HL-60 (cell line): ENCODE data around the gene CAMSAP2.

Experiments
- GABPA ChIP-seq: IDR thresholded peaks from 2 replicates; pipeline ENCODE4 v1.6.1; 2012; ENCODE audit warnings: low read depth
- POLR2AphosphoS5 ChIP-seq: IDR thresholded peaks from 2 replicates; pipeline ENCODE4 v1.6.1; 2012; ENCODE audit warnings: low read depth
- SPI1 ChIP-seq: IDR thresholded peaks from 2 replicates; pipeline ENCODE4 v1.6.1; 2012; ENCODE audit warnings: low read depth, mild to moderate bottlenecking, borderline replicate concordance
- TF ChIP-seq, protein P1 (sequence below): IDR thresholded peaks from 2 replicates; pipeline ENCODE4 v1.6.1; 2012; ENCODE audit warnings: low read depth; ENCODE audit not compliant: insufficient replicate concordance
- TF ChIP-seq, protein P2 (sequence below): IDR thresholded peaks from one replicate; pipeline ENCODE4 v1.5.1; 2011; ENCODE audit warnings: low read length, control low read depth, inconsistent platforms; ENCODE audit not compliant: insufficient read depth

DNA sequence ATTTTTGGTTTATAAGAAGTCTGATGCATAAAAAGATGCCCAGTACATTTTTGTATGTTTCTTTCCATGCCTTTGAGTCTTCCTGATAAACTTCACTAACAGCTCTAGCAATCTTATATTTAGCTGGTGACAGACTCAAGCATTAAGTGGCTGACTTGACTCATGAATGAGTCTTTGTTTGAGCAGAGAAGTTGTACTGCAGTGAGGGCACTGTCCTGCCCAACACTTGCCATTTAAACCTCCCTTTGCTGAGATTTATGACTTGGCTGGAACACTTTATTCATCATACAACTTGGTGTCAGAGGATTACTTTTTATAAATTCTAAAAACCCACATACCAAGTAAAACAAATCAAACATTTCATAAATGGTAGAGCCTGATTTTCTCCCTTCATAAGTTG, 14.6 kb upstream of the CAMSAP2 start:
- TF ChIP-seq POLR2AphosphoS5, result no peak
- TF ChIP-seq, protein P1, sequence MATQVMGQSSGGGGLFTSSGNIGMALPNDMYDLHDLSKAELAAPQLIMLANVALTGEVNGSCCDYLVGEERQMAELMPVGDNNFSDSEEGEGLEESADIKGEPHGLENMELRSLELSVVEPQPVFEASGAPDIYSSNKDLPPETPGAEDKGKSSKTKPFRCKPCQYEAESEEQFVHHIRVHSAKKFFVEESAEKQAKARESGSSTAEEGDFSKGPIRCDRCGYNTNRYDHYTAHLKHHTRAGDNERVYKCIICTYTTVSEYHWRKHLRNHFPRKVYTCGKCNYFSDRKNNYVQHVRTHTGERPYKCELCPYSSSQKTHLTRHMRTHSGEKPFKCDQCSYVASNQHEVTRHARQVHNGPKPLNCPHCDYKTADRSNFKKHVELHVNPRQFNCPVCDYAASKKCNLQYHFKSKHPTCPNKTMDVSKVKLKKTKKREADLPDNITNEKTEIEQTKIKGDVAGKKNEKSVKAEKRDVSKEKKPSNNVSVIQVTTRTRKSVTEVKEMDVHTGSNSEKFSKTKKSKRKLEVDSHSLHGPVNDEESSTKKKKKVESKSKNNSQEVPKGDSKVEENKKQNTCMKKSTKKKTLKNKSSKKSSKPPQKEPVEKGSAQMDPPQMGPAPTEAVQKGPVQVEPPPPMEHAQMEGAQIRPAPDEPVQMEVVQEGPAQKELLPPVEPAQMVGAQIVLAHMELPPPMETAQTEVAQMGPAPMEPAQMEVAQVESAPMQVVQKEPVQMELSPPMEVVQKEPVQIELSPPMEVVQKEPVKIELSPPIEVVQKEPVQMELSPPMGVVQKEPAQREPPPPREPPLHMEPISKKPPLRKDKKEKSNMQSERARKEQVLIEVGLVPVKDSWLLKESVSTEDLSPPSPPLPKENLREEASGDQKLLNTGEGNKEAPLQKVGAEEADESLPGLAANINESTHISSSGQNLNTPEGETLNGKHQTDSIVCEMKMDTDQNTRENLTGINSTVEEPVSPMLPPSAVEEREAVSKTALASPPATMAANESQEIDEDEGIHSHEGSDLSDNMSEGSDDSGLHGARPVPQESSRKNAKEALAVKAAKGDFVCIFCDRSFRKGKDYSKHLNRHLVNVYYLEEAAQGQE, result no peak
- TF ChIP-seq, protein P2, sequence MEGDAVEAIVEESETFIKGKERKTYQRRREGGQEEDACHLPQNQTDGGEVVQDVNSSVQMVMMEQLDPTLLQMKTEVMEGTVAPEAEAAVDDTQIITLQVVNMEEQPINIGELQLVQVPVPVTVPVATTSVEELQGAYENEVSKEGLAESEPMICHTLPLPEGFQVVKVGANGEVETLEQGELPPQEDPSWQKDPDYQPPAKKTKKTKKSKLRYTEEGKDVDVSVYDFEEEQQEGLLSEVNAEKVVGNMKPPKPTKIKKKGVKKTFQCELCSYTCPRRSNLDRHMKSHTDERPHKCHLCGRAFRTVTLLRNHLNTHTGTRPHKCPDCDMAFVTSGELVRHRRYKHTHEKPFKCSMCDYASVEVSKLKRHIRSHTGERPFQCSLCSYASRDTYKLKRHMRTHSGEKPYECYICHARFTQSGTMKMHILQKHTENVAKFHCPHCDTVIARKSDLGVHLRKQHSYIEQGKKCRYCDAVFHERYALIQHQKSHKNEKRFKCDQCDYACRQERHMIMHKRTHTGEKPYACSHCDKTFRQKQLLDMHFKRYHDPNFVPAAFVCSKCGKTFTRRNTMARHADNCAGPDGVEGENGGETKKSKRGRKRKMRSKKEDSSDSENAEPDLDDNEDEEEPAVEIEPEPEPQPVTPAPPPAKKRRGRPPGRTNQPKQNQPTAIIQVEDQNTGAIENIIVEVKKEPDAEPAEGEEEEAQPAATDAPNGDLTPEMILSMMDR, result no peak
- TF ChIP-seq SPI1, result no peak
- no peak for TF ChIP-seq GABPA
